Colonic mucosa (tissue), 4 donors: ENCODE measurements around the gene AGAP1. TPM values are rescaled to one million over a fixed set of nuclear protein-coding genes. Genes with fewer than 3 reads are reported as not detected.

Experiments
- DNase-seq: peaks from one replicate; pipeline ENCODE4 v3.0.0-alpha.2; 2020
- H3K27ac ChIP-seq: fragments of 200-600 bp; one replicate; pipeline ENCODE4 v1.8.0; 2021
- H3K27me3 ChIP-seq: fragments of 200-600 bp; one replicate; pipeline ENCODE4 v1.8.0; 2021
- H3K36me3 ChIP-seq: fragments of 200-600 bp; one replicate; pipeline ENCODE4 v1.8.0; 2021
- H3K4me1 ChIP-seq: fragments of 200-600 bp; one replicate; pipeline ENCODE4 v1.8.0; 2021; ENCODE audit warnings: mild to moderate bottlenecking
- H3K4me3 ChIP-seq: fragments of 200-600 bp; one replicate; pipeline ENCODE4 v1.8.0; 2021
- H3K9ac ChIP-seq, 2 donors: one replicate each; pipeline ENCODE4 v1.7.0; 2013; ENCODE audit warnings: control low read depth in 2 of 2, low read depth in 2 of 2, low read length in 2 of 2
- H3K9me3 ChIP-seq: fragments of 200-600 bp; one replicate; pipeline ENCODE4 v1.8.0; 2021
- intact Hi-C: fragments of 100-400 bp; cut with DNase I; formaldehyde crosslinking; loops from one replicate; pipeline ENCODE4 v1.14.1; 2022
- total RNA-seq, 2 donors: library from RNA; stranded (reverse); fragmentation: NEBNext Ultra II Directional in 1 of 2; extraction: Animal tissue kit (Norgen Biotek cat#: 25700) in 1 of 2; gene quantifications; one replicate each; pipeline ENCODE4 v1.2.1, GENCODE V29; 2021
- TF ChIP-seq, protein P1 (sequence below): fragments of 200-600 bp; IDR thresholded peaks from one replicate; pipeline ENCODE4 v1.8.0; 2022; ENCODE audit warnings: antibody characterized with exemption, mild to moderate bottlenecking
- donor health status: healthy.
- donor health status: DM: no; HTN: no; CAD: no.
- donor health status: DM: no; HTN: no; CAD: no.

Gene AGAP1
- total RNA-seq, 2 donors from 2014 or later, result 62.1 to 62.9 TPM

DNA sequence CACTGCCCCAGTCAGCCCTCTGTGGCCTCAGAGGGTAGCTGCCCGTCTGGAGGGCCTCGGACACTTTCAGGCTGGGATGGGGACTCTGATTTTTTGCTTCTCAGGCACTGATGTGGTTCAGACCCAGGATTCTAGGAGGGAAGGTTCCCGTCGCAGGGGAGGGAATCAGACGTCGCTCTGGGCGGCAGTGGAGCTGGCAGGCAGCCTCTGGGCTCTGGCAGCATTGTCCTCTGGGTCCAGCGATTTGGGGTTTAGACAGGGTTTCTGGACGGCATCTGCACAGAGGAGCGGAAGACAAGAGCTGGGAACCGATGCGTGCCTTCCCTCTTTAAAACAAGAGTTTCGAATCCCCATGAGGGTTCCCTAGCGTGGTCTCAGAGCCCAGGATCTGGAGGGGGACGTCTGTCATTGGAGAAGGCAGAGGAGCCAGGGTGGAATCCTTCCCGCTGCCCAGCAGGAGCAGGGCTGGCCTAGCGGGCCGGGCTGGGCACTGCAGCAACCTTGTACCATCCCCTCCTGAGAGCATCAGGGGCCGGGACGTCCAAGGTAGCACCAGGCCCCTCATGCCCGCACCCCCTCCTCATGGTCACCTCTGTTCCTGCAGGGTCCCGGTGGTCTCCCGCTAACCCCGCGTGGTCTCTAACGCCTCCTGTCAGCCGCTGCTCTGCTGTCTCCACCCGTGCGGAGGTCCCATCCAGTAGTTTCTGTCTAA lies 246.0 kb downstream of the AGAP1 start:
- H3K4me3 ChIP-seq, result no peak overlapping the region
- no peaks in the 10 kb centered on the region for H3K9me3 ChIP-seq
- no peaks in the 10 kb centered on the region for H3K4me1 ChIP-seq
- intact Hi-C loops, result loop anchor here (10.0 kb wide), 1 partner anchor 245 kb away; the partner anchor contains the start of gene AGAP1
- H3K36me3 ChIP-seq, result no peaks in the 10 kb centered on the region
- H3K9ac ChIP-seq, result no peak overlapping the region
- TF ChIP-seq, protein P1, sequence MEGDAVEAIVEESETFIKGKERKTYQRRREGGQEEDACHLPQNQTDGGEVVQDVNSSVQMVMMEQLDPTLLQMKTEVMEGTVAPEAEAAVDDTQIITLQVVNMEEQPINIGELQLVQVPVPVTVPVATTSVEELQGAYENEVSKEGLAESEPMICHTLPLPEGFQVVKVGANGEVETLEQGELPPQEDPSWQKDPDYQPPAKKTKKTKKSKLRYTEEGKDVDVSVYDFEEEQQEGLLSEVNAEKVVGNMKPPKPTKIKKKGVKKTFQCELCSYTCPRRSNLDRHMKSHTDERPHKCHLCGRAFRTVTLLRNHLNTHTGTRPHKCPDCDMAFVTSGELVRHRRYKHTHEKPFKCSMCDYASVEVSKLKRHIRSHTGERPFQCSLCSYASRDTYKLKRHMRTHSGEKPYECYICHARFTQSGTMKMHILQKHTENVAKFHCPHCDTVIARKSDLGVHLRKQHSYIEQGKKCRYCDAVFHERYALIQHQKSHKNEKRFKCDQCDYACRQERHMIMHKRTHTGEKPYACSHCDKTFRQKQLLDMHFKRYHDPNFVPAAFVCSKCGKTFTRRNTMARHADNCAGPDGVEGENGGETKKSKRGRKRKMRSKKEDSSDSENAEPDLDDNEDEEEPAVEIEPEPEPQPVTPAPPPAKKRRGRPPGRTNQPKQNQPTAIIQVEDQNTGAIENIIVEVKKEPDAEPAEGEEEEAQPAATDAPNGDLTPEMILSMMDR, result no peak
- no peak for DNase-seq
- H3K27ac ChIP-seq, result no peak overlapping the region
- H3K27me3 ChIP-seq, result no peaks in the 10 kb centered on the region

DNA sequence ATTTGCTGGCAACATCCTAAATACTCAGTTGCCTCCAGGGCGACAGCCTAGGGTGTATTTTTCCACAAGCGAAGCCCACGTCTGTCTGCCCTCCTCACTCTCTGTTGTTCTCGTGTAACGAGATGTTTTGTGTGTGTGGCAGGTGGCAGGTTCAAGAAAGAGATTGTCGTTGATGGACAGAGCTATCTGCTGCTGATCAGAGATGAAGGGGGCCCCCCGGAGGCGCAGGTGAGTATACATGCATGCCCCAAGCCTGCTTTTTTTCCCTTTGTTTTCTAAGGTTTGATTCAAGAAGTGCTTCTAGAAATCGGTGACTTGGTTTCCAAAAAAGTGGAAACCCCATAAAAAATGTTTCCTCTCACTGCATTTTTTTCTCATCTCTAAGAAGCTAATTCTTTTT lies 247.0 kb downstream of the AGAP1 start:
- no peak for DNase-seq
- H3K9ac ChIP-seq, result no peak overlapping the region
- H3K4me1 ChIP-seq, result no peaks in the 10 kb centered on the region
- no peaks in the 10 kb centered on the region for H3K9me3 ChIP-seq
- TF ChIP-seq, protein P1, result no peak
- no peaks in the 10 kb centered on the region for H3K27me3 ChIP-seq
- no peak overlapping the region for H3K4me3 ChIP-seq
- intact Hi-C loops, result loop anchor here (10.0 kb wide), 1 partner anchor 246 kb away; the partner anchor contains the start of gene AGAP1
- no peak overlapping the region for H3K27ac ChIP-seq
- H3K36me3 ChIP-seq, result no peaks in the 10 kb centered on the region

GRCh38 chr2:235744161-235744560 lies 250.3 kb downstream of the AGAP1 start:
- Histone ChIP-seq H3K27ac (no peak overlapping the region), H3K9ac (no peak overlapping the region), H3K36me3 (no peaks in the 10 kb centered on the region), H3K4me3 (no peak overlapping the region), H3K9me3 (no peaks in the 10 kb centered on the region), H3K4me1 (no peaks in the 10 kb centered on the region), H3K27me3 (no peaks in the 10 kb centered on the region)
- intact Hi-C loops, result loop anchor here (10.0 kb wide), 1 partner anchor 249 kb away; the partner anchor contains the start of gene AGAP1
- TF ChIP-seq, protein P1, result no peak
- no peak for DNase-seq

DNA sequence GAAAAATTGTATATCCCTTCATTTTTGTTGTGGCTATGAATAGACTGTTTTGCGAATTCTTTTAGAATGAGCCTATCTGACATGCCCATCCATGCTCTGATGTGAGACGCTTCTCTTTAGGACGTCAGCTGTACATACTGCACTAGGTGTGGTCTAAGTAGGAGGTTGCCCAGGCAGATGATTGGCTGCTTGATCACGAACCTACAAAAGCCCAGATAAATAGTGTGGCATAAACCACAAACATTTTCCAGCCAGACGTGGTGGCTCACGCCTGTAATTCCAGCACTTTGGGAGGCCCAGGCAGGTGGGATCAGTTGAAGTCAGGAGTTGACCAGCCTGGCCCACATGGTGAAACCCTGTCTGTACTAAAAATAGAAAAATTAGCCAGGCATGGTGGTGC lies 251.8 kb downstream of the AGAP1 start:
- no peak for DNase-seq
- no peaks in the 10 kb centered on the region for H3K27me3 ChIP-seq
- no peaks in the 10 kb centered on the region for H3K36me3 ChIP-seq
- H3K9me3 ChIP-seq, result no peaks in the 10 kb centered on the region
- no peak overlapping the region for H3K27ac ChIP-seq
- H3K4me1 ChIP-seq, result no peaks in the 10 kb centered on the region
- intact Hi-C loops, result loop anchor here (5.0 to 10.0 kb wide), 3 partner anchors 73 to 608 kb away; partner anchors contain the start of gene AGAP1
- TF ChIP-seq, protein P1, result no peak
- H3K4me3 ChIP-seq, result no peak overlapping the region
- H3K9ac ChIP-seq, result no peak overlapping the region

- Histone ChIP-seq H3K27me3 (no peaks in the 10 kb centered on the region), H3K4me1 (no peaks in the 10 kb centered on the region), H3K9ac (peak overlapping the region in 1 of 2 donors; percentile 9), H3K4me3 (no peak overlapping the region), H3K9me3 (no peaks in the 10 kb centered on the region), H3K36me3 (no peaks in the 10 kb centered on the region), H3K27ac (no peak overlapping the region)
- intact Hi-C loops, result loop anchor here (2.0 to 10.0 kb wide), 4 partner anchors 74 to 609 kb away; partner anchors contain the start of gene AGAP1
- TF ChIP-seq, protein P1, result peak; percentile 69
- peak; percentile 72 for DNase-seq
These were observed 252.6 kb downstream of the AGAP1 start for GRCh38 chr2:235746257-235746934.
